ENCODE results near the gene AK5. TPM values are rescaled to one million over a fixed set of nuclear protein-coding genes. Genes with fewer than 3 reads are reported as not detected.

AK5 gene
- polyA plus RNA-seq, 1 donor (not counting 4 experiments of a cell fraction or from before 2014, with no cell fraction given) = 0.30 TPM

- H4K20me1 ChIP-seq (ENCODE audit: control insufficient read depth, extremely low read depth, insufficient read depth, low read length) = no peaks in the 10 kb centered on the region
- no peaks in the 10 kb centered on the region for H3K9me3 ChIP-seq (ENCODE audit: control insufficient read depth, low read depth, low read length)
- no peak overlapping the region for H3K4me2 ChIP-seq (ENCODE audit: control insufficient read depth, extremely low read depth, insufficient read depth, low read depth, low read length)
- no peaks in the 10 kb centered on the region for H3K27me3 ChIP-seq (ENCODE audit: control insufficient read depth, extremely low read depth, insufficient read depth, low read length)
- peaks cover 9% of the 10 kb centered on the region for H3K4me1 ChIP-seq (ENCODE audit: control insufficient read depth, extremely low read depth, insufficient read depth, low read length)
- H3K27ac ChIP-seq (ENCODE audit: control insufficient read depth, insufficient read depth, low read length) = no peak overlapping the region
- no peaks in the 10 kb centered on the region for H3K79me2 ChIP-seq (ENCODE audit: control insufficient read depth, insufficient read depth, low read length)
- dilution Hi-C loops (cut with MboI; ENCODE audit: extremely low pct_ligation_motif_present, low sequenced_read_pairs) = no loop called here
- H2AFZ ChIP-seq (ENCODE audit: control insufficient read depth, low read length) = no peak overlapping the region
- H3K4me3 ChIP-seq (ENCODE audit: control insufficient read depth in 2 of 3, extremely low read depth in 1 of 3, insufficient read depth in 2 of 3, low read depth in 1 of 3, low read length in 3 of 3) = no peak overlapping the region
- H3K36me3 ChIP-seq (ENCODE audit: control insufficient read depth in 2 of 2, extremely low read depth in 1 of 2, insufficient read depth in 2 of 2, low read length in 2 of 2) = no peaks in the 10 kb centered on the region
- no peak for DNase-seq (ENCODE audit: low read depth, low spot score)
- H3K9ac ChIP-seq (ENCODE audit: control insufficient read depth, extremely low read depth, insufficient read depth, low read length) = no peak overlapping the region
- TF ChIP-seq CTCF (optimal IDR thresholded peaks at IDR 0.05 in 1 of 3, IDR thresholded peaks at IDR 0.05 in 1 of 3, conservative IDR thresholded peaks at IDR 0.05 in 1 of 3; ENCODE audit: extremely low read depth in 1 of 3, insufficient read depth in 2 of 3, low read length in 3 of 3) (no peak), EZH2 (IDR thresholded peaks at IDR 0.05; ENCODE audit: low read length) (no peak)
- H3K9me1 ChIP-seq (ENCODE audit: control insufficient read depth, extremely low read depth, insufficient read depth, low read length) = no peaks in the 10 kb centered on the region
- no peak for FAIRE-seq
Measured at GRCh38 chr1:77544845-77545244, 263.0 kb downstream of the AK5 start.

- FAIRE-seq = no peak
- no peaks in the 10 kb centered on the region for H3K27me3 ChIP-seq (ENCODE audit: control insufficient read depth, extremely low read depth, insufficient read depth, low read length)
- H2AFZ ChIP-seq (ENCODE audit: control insufficient read depth, low read length) = peak overlapping the region; percentile 10
- dilution Hi-C loops (cut with MboI; ENCODE audit: extremely low pct_ligation_motif_present, low sequenced_read_pairs) = no loop called here
- no peak for DNase-seq (ENCODE audit: low read depth, low spot score)
- H4K20me1 ChIP-seq (ENCODE audit: control insufficient read depth, extremely low read depth, insufficient read depth, low read length) = no peaks in the 10 kb centered on the region
- H3K9ac ChIP-seq (ENCODE audit: control insufficient read depth, extremely low read depth, insufficient read depth, low read length) = no peak overlapping the region
- H3K9me3 ChIP-seq (ENCODE audit: control insufficient read depth, low read depth, low read length) = no peaks in the 10 kb centered on the region
- no peaks in the 10 kb centered on the region for H3K79me2 ChIP-seq (ENCODE audit: control insufficient read depth, insufficient read depth, low read length)
- TF ChIP-seq EZH2 (IDR thresholded peaks at IDR 0.05; ENCODE audit: low read length) (no peak), CTCF (optimal IDR thresholded peaks at IDR 0.05 in 1 of 3, IDR thresholded peaks at IDR 0.05 in 1 of 3, conservative IDR thresholded peaks at IDR 0.05 in 1 of 3; ENCODE audit: extremely low read depth in 1 of 3, insufficient read depth in 2 of 3, low read length in 3 of 3) (no peak)
- no peaks in the 10 kb centered on the region for H3K4me1 ChIP-seq (ENCODE audit: control insufficient read depth, extremely low read depth, insufficient read depth, low read length)
- no peaks in the 10 kb centered on the region for H3K9me1 ChIP-seq (ENCODE audit: control insufficient read depth, extremely low read depth, insufficient read depth, low read length)
- H3K27ac ChIP-seq (ENCODE audit: control insufficient read depth, insufficient read depth, low read length) = no peak overlapping the region
- no peaks in the 10 kb centered on the region for H3K36me3 ChIP-seq (ENCODE audit: control insufficient read depth in 2 of 2, extremely low read depth in 1 of 2, insufficient read depth in 2 of 2, low read length in 2 of 2)
- H3K4me3 ChIP-seq (ENCODE audit: control insufficient read depth in 2 of 3, extremely low read depth in 1 of 3, insufficient read depth in 2 of 3, low read depth in 1 of 3, low read length in 3 of 3) = no peak overlapping the region
- H3K4me2 ChIP-seq (ENCODE audit: control insufficient read depth, extremely low read depth, insufficient read depth, low read depth, low read length) = no peak overlapping the region
Measured at GRCh38 chr1:77545970-77546369, 264.2 kb downstream of the AK5 start.
